GM12878 (cell line): ENCODE measurements around the gene MBD5. TPM values are rescaled to one million over a fixed set of nuclear protein-coding genes. Genes with fewer than 3 reads are reported as not detected.

Experiments used
- ATAC-seq: fragments of 200-7000 bp; cut with Tn5 transposase; 3 replicates; pipeline ENCODE4 v1.9.1; 2020; ENCODE audit warnings: mild to moderate bottlenecking, moderate library complexity
- BruUV-seq: library from RNA; stranded (reverse); fragments of 400-500 nt; replicated peaks from 2 replicates; lab custom pipeline; 2021; lab: Mats Ljungman, UMichigan
- CTCF ChIA-PET: fragments of 300-600 bp; sonication (Branson Sonifier 250); formaldehyde crosslinking; extraction: SDS; loops from one replicate; lab custom pipeline; 2021; ENCODE audit warnings: inconsistent platforms; lab: Yijun Ruan, JAX
- POLR2A ChIA-PET: fragments of 350-600 bp; formaldehyde crosslinking; extraction: SDS; loops from one replicate; lab custom pipeline; 2021; ENCODE audit warnings: inconsistent platforms; lab: Charles Lee
- RAD21 ChIA-PET: fragments of 300-600 bp; sonication (Branson Sonifier 250); formaldehyde crosslinking; loops from one replicate; lab custom pipeline; 2023; ENCODE audit warnings: antibody characterized with exemption; ENCODE audit not compliant: unreplicated experiment; lab: Charles Lee
- SMC1A ChIA-PET: fragments of 300-600 bp; sonication (Branson Sonifier 250); formaldehyde crosslinking; loops from one replicate; lab custom pipeline; 2023; ENCODE audit not compliant: unreplicated experiment, uncharacterized antibody; lab: Charles Lee
- DNase-seq: peaks from one replicate; pipeline ENCODE4 v3.0.0-alpha.2; 2011; ENCODE audit warnings: low read depth, low spot score
- FAIRE-seq: peaks from 3 replicates; lab custom pipeline; 2011; peaks lifted over from hg19 to GRCh38; lab: Jason Lieb, UNC
- H2AFZ ChIP-seq: 2 replicates; pipeline ENCODE4 v1.6.0; 2011; ENCODE audit warnings: low read depth, low read length, control low read depth; ENCODE audit not compliant: control insufficient read depth
- H3K27ac ChIP-seq: 2 replicates; pipeline ENCODE4 v1.5.1; 2011; ENCODE audit warnings: control low read depth; ENCODE audit not compliant: control insufficient read depth, insufficient read depth
- H3K27me3 ChIP-seq, 2 experiments: replicated peaks in 1 of 2; 2 replicates each; pipeline versions ENCODE4 v1.6.0 to v1.6.1; 2011; ENCODE audit warnings: low read length in 1 of 2; ENCODE audit not compliant: control insufficient read depth in 2 of 2, insufficient read depth in 2 of 2
- H3K36me3 ChIP-seq, 2 experiments: 2 replicates each; pipeline ENCODE4 v1.5.1; 2011; ENCODE audit warnings: low read length in 1 of 2; ENCODE audit not compliant: control insufficient read depth in 2 of 2, insufficient read depth in 2 of 2
- H3K4me1 ChIP-seq: 2 replicates; pipeline ENCODE4 v1.6.1; 2011; ENCODE audit warnings: mild to moderate bottlenecking, low read length, moderate library complexity, mixed read lengths; ENCODE audit not compliant: control insufficient read depth, insufficient read depth
- H3K4me2 ChIP-seq: 2 replicates; pipeline ENCODE4 v1.6.0; 2011; ENCODE audit warnings: control low read depth; ENCODE audit not compliant: control insufficient read depth, insufficient read depth
- H3K4me3 ChIP-seq: fragments of 200-600 bp; sonication (generic); 2 replicates; pipeline ENCODE4 v1.5.1; 2016
- H3K79me2 ChIP-seq: 2 replicates; pipeline ENCODE4 v1.6.0; 2011; ENCODE audit warnings: low read length; ENCODE audit not compliant: control insufficient read depth, insufficient read depth
- H3K9ac ChIP-seq: 2 replicates; pipeline ENCODE4 v1.8.0; 2011; ENCODE audit warnings: low read length, control low read depth, mixed read lengths; ENCODE audit not compliant: control insufficient read depth, insufficient read depth
- H3K9me3 ChIP-seq: replicated peaks from 3 replicates; pipeline ENCODE4 v1.5.1; 2011; ENCODE audit warnings: mild to moderate bottlenecking, low read length; ENCODE audit not compliant: control insufficient read depth, insufficient read depth
- H4K20me1 ChIP-seq: 2 replicates; pipeline ENCODE4 v1.6.0; 2011; ENCODE audit not compliant: control insufficient read depth, insufficient read depth
- ASH2L ChIP-seq: fragments of 300-600, 200-600 bp; sonication (generic); IDR thresholded peaks from 2 replicates; pipeline ENCODE4 v1.6.1; 2017; ENCODE audit warnings: low read depth, mild to moderate bottlenecking, borderline replicate concordance
- CBX5 ChIP-seq: sonication (generic); IDR thresholded peaks from 2 replicates; pipeline ENCODE4 v1.6.1; 2016; ENCODE audit warnings: low read depth, moderate library complexity, mild to moderate bottlenecking, inconsistent platforms
- NFIC ChIP-seq: IDR thresholded peaks from 2 replicates; pipeline ENCODE4 v1.6.1; 2012; ENCODE audit warnings: low read depth, mild to moderate bottlenecking, inconsistent platforms, low read length, moderate library complexity
- NRF1 ChIP-seq: conservative IDR thresholded peaks from 2 replicates; pipeline ENCODE4 v1.6.1; 2011; ENCODE audit warnings: mild to moderate bottlenecking, low read depth, low read length, improper control_type of control experiment
- PAX8 ChIP-seq: fragments of 450-650 bp; IDR thresholded peaks from 2 replicates; pipeline ENCODE4 v1.6.1; 2017; ENCODE audit warnings: mild to moderate bottlenecking, moderate library complexity
- SREBF1 ChIP-seq: IDR thresholded peaks from 2 replicates; pipeline ENCODE4 v1.6.1; 2012; ENCODE audit warnings: mild to moderate bottlenecking, low read length
- TCF3 ChIP-seq: IDR thresholded peaks from 2 replicates; pipeline ENCODE4 v1.6.1; 2012; ENCODE audit warnings: low read depth, mild to moderate bottlenecking, low read length, borderline replicate concordance; ENCODE audit not compliant: insufficient read depth
- WGBS: methylation state at CpG from one replicate; pipeline ENCODE4 v1.1.6; 2016; ENCODE audit warnings: low lambda C conversion rate; ENCODE audit not compliant: insufficient replicate concordance, insufficient coverage; ENCODE audit errors: missing lambda C conversion rate; 5-methylcytosine and 5-hydroxymethylcytosine counted together
- in situ Hi-C: fragments of 300-500 bp; cut with MboI; formaldehyde crosslinking; loops from 9 replicates; pipeline ENCODE4 v1.14.3; 2018; ENCODE audit warnings: mixed read lengths
- intact Hi-C: fragments of 100-400 bp; cut with micrococcal nuclease; formaldehyde crosslinking; loops from one replicate; pipeline ENCODE4 v1.14.2; 2022; ENCODE audit not compliant: unreplicated experiment
- polyA plus RNA-seq, 11 experiments: library from polyadenylated mRNA; depleted of rRNA in 4 of 11; unstranded in 6 of 11; stranded (reverse) in 5 of 11; fragments of >200 nt; fragmentation: Nextera tagmentation in 4 of 11; fragmentation: Illumina TruSeq in 1 of 11; extraction: Ambion mirVana in 4 of 11; extraction: Trizol in 1 of 11; gene quantifications; 1 replicate in 1 of 11; 2 replicates in 10 of 11; pipeline versions ENCODE4 v1.2.1 to v1.2.3, GENCODE V29; 2011 to 2016; ENCODE audit warnings: inconsistent platforms in 2 of 11, missing spikeins in 2 of 11, low read depth in 1 of 11
- total RNA-seq, 4 experiments: library from RNA; depleted of rRNA in 3 of 4; stranded (reverse); fragments of >200 nt in 3 of 4; fragmentation: Illumina TruSeq in 1 of 4; extraction: Trizol in 1 of 4; gene quantifications; 2 replicates each; pipeline versions ENCODE4 v1.2.1 to v1.2.3, GENCODE V29; 2013 to 2021
- TF ChIP-seq, protein P1 (sequence below): fragments of 450-650 bp; formaldehyde crosslinking; IDR thresholded peaks from 2 replicates; pipeline ENCODE4 v1.4.0; 2022; ENCODE audit warnings: mild to moderate bottlenecking, moderate library complexity
- TF ChIP-seq, protein P2 (sequence below): fragments of 450-650 bp; IDR thresholded peaks from 2 replicates; pipeline ENCODE4 v1.6.1; 2014; ENCODE audit warnings: mild to moderate bottlenecking

Gene MBD5
- total and polyA plus RNA-seq, 10 of the 15 experiments (the other 5 are each of a cell fraction or from before 2014, with no cell fraction given): 7.4 to 58.0 (median 21.2) TPM

DNA sequence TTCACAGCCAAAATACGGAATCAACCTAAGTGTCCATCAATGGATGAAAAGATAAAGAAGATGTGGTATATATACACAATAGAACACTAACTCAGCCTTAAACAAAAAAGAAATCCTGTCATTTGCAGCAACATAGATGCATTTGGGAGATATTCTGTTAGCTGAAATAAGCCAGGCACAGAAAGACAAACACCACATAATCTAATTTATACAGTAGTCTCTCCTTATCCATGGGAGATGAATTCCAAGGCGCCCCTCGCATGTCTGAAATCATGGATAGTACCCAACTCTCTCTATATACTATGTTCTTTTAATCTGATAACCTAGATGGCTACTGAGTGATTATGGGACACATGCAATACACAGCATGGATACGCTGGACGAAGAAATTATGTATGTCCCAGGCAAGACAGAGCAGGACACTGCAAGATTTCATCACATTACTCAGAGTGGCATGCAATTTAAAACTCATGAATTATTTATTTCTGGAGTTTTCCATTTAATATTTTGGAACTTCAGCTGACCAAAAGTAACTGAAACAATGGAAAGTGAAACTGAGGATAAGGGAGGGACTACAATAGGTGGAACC is 39.9 kb upstream of the MBD5 start (continued):
- TF ChIP-seq, protein P1, sequence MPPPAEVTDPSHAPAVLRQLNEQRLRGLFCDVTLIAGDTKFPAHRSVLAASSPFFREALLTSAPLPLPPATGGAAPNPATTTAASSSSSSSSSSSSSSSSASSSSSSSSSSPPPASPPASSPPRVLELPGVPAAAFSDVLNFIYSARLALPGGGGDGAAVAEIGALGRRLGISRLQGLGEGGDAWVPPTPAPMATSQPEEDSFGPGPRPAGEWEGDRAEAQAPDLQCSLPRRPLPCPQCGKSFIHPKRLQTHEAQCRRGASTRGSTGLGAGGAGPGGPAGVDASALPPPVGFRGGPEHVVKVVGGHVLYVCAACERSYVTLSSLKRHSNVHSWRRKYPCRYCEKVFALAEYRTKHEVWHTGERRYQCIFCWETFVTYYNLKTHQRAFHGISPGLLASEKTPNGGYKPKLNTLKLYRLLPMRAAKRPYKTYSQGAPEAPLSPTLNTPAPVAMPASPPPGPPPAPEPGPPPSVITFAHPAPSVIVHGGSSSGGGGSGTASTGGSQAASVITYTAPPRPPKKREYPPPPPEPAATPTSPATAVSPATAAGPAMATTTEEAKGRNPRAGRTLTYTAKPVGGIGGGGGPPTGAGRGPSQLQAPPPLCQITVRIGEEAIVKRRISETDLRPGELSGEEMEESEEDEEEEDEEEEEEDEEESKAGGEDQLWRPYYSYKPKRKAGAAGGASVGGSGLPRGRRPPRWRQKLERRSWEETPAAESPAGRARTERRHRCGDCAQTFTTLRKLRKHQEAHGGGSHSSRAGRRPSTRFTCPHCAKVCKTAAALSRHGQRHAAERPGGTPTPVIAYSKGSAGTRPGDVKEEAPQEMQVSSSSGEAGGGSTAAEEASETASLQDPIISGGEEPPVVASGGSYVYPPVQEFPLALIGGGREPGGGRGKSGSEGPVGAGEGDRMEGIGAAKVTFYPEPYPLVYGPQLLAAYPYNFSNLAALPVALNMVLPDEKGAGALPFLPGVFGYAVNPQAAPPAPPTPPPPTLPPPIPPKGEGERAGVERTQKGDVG (CRISPR knock-in tag): no peak
- TF ChIP-seq, protein P2, sequence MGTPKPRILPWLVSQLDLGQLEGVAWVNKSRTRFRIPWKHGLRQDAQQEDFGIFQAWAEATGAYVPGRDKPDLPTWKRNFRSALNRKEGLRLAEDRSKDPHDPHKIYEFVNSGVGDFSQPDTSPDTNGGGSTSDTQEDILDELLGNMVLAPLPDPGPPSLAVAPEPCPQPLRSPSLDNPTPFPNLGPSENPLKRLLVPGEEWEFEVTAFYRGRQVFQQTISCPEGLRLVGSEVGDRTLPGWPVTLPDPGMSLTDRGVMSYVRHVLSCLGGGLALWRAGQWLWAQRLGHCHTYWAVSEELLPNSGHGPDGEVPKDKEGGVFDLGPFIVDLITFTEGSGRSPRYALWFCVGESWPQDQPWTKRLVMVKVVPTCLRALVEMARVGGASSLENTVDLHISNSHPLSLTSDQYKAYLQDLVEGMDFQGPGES: no peak
- TF ChIP-seq CBX5 (no peak), SREBF1 (no peak), NRF1 (no peak), ASH2L (no peak)
- TF ChIP-seq, all 136 proteins: peak for 0

DNA sequence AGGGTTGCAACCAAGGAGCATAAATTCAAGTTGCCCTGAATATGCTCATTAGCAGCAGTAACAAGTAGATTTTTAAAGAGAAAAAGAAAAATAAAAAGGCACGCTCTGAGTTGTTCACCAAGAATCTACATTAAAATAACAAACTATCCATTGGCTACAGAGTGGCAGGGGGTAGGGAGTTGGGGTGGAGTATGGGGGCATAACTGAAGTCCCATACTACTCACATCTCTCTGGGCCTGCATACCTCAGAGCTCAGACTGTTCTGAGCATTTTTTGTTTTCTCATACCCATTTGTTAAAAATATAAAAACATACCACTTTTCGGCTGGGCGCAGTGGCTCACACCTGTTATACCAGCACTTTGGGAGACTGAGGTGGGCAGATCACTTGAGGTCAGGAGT is 31.8 kb upstream of the MBD5 start:
- no TSS peak for BruUV-seq
- ChIA-PET SMC1A (interaction anchor here (0.6 to 7.2 kb wide), 33 partner anchors 7 to 1001 kb away, joined by 3 to 145 read pairs (median 4); partner anchors contain the start of genes MBD5 and ORC4), RAD21 (interaction anchor here (0.7 to 5.1 kb wide), 24 partner anchors 9 to 656 kb away, joined by 3 to 184 read pairs (median 4); partner anchors contain the start of genes MBD5 and ORC4), POLR2A (interaction anchor here (1.6 kb wide), 1 partner anchor 520 kb away, joined by 5 read pairs; no protein-coding TSS in a partner anchor), CTCF (interaction anchor here (0.7 to 9.2 kb wide), 46 partner anchors 9 to 1043 kb away, joined by 3 to 275 read pairs (median 4); partner anchors contain the start of genes MBD5 and ORC4)
- in situ Hi-C loops (no loop called here), intact Hi-C loops (loop anchor here (2.0 to 10.0 kb wide), 2 partner anchors 656 to 1002 kb away; partner anchors contain the start of gene EPC2)
- no peak overlapping the region for H3K4me2 ChIP-seq
- no peak overlapping the region for H2AFZ ChIP-seq
- 92% methylated on average over 3 of the region's 3 CpGs for WGBS
- peaks cover 3% of the 10 kb centered on the region; the same call in 1 of the 2 replicates for H3K4me1 ChIP-seq
- no peaks in the 10 kb centered on the region; the same call in 1 of the 3 replicates for H3K9me3 ChIP-seq
- peaks cover 17% of the 10 kb centered on the region for H3K79me2 ChIP-seq
- no peak overlapping the region for H3K27ac ChIP-seq
- DNase-seq (no peak), FAIRE-seq (no peak), ATAC-seq (no peak)
- no peaks in the 10 kb centered on the region for H4K20me1 ChIP-seq
- no peaks in the 10 kb centered on the region for H3K27me3 ChIP-seq
- no peak overlapping the region for H3K9ac ChIP-seq
- no peak overlapping the region for H3K4me3 ChIP-seq
- TF ChIP-seq TCF3: no peak
- TF ChIP-seq NFIC: no peak
- no peak for TF ChIP-seq PAX8
- no peaks in the 10 kb centered on the region for H3K36me3 ChIP-seq
